ENCODE results near the gene IFNW1.

IFNW1 gene

DNA sequence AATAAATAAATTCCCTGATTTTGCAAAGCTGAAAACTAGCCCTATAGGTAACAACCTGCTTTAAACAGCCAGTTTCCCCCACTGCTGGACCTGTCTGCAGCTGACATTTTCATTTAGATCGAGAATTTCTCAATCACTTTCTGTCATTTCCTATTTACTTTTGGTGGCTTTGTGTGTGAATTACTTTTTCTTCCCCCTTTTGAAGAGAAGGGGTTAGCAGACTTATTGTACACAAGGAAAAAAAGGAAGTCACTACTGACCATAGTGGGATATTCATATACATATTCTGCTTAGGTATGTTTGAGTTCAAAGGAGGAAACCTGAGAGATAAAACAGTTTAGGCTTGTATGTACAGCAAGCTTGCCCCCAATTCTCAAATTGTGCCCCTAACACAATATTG is 36.8 kb downstream of the IFNW1 start:
- DNase-seq: no peak

DNA sequence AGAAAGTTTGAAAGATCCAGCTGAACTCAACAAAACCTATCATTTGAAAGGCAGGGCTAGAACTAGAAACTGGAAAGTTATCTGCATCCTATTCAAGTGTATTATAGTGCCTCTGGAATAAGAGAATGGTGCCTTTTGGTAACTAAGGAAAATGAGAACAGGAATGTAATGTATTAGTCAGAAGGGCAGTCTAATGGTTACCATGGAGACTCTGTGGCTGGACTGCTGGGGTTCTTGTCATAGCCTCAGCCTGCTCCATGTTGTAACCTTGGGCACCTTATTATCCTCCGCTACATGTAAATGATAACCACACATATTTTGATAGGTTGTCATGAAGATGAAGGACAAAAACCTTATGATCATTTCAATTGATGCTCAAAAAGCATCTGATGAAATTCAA is 39.3 kb downstream of the IFNW1 start:
- no peak for DNase-seq

GRCh38 chr9:21097817-21098216 is 43.8 kb downstream of the IFNW1 start:
- DNase-seq: no peak

DNA sequence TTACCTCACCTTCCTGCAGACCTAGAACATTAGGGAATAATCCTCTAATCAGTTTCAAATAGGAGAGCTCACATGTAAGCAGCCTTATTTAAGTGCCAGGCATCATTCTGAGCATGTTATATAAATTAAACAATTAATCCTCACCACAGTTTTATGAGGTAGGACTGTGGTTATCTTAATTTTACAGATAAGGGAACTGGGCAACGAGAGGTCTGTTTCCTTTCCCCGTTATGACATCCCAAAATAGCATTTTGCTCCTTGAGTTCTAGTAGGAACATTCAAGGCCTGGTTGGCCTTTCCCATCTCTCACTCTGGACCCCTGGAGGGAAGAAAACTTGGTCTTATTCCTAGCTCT is 44.8 kb downstream of the IFNW1 start:
- DNase-seq: no peak

DNA sequence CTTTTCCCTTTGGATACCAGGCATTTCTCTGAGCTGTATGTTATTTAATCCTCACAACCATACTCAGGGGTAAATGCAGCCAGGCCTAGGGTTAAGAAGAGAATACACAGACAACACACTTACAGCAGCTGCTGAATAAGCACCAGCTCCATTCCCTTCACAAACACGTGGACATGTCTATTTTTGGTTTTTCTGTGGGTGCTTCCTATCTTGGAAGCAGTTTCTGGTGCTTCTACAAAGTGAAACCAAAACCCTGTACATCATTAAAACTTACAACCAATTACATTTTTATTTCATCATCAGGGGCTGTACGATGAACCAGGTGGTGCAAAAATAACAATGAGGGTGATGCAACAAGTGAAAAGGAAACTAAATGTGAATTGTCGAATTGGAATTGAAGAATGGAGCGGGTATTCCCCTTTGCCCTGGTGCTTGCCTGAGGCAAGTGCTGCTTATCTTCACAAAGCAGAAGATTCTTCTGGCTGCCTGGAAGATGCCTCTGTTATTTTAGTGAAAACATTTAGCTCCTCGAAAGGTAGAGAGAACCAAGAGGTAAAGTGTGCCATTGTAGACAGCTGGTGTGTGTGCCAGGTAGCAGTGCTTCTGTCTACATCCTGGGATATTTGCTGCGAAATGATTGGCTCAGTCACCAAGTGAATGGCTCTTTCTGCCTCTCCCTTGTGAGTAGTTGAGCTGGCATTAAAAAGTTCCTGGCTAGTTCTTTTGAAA is 45.3 kb downstream of the IFNW1 start:
- no peak for DNase-seq

DNA sequence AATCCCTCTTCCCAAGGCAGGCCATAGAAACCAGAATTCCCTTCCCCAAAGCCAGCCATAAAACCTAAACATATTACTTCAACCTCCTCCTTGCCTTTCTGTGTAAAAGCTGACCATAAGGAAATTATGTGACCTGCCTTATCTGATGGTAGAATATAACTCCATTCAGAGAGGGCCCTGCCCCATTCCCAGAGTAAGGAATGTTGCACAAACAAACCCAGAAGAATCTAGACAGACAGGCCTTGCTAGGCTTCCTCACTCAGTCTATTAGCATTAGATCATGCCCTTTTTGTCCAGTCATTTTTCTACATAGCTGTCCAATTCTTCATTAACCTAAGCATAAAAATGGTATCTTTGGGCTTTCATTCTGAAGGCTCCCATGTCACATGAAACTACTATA is 46.1 kb downstream of the IFNW1 start:
- DNase-seq: no peak

Data from DMS79 (cell line).